MM.1S (cell line): ENCODE measurements around the gene FUT8.

ENCODE experiments used
- DNase-seq: peaks from one replicate; pipeline ENCODE4 v3.0.0-alpha.2; 2015
- H2AFZ ChIP-seq: fragments of 300-600 bp; sonication (generic); 2 replicates; pipeline ENCODE4 v1.6.0; 2016; ENCODE audit warnings: antibody characterized with exemption, low read length
- H3F3A ChIP-seq: fragments of 300-600 bp; sonication (generic); 2 replicates; pipeline ENCODE4 v1.6.1; 2016; ENCODE audit warnings: mild to moderate bottlenecking, antibody characterized with exemption, low read length, moderate library complexity, mixed read lengths; ENCODE audit not compliant: insufficient read depth
- H3K27ac ChIP-seq: fragments of 300-600 bp; sonication (generic); 2 replicates; pipeline ENCODE4 v1.5.1; 2016; ENCODE audit warnings: mild to moderate bottlenecking, low read length
- H3K27me3 ChIP-seq: fragments of 300-600 bp; sonication (generic); replicated peaks from 2 replicates; pipeline ENCODE4 v1.6.0; 2016; ENCODE audit warnings: low read length; ENCODE audit not compliant: insufficient read depth
- H3K36me3 ChIP-seq: fragments of 300-600 bp; sonication (generic); replicated peaks from 2 replicates; pipeline ENCODE4 v1.6.1; 2016; ENCODE audit warnings: mild to moderate bottlenecking, low read length, mixed read lengths; ENCODE audit not compliant: insufficient read depth
- H3K4me1 ChIP-seq: fragments of 300-600 bp; sonication (generic); 2 replicates; pipeline ENCODE4 v1.6.1; 2016; ENCODE audit warnings: low read length, mixed read lengths
- H3K4me2 ChIP-seq: fragments of 300-600 bp; sonication (generic); 2 replicates; pipeline ENCODE4 v1.6.0; 2016; ENCODE audit warnings: low read depth, low read length
- H3K4me3 ChIP-seq: fragments of 300-600 bp; sonication (generic); 2 replicates; pipeline ENCODE4 v1.5.1; 2016; ENCODE audit warnings: low read length, mixed read lengths
- H3K79me2 ChIP-seq: fragments of 300-600 bp; sonication (generic); 2 replicates; pipeline ENCODE4 v1.6.1; 2016; ENCODE audit warnings: mixed run types, low read length, mixed read lengths
- H3K9ac ChIP-seq: fragments of 300-600 bp; sonication (generic); 2 replicates; pipeline ENCODE4 v1.6.1; 2016; ENCODE audit warnings: low read length, mixed read lengths
- H3K9me2 ChIP-seq: fragments of 300-600 bp; sonication (generic); replicated peaks from 2 replicates; pipeline ENCODE4 v1.6.1; 2016; ENCODE audit warnings: mild to moderate bottlenecking, low read length, mixed read lengths; ENCODE audit not compliant: insufficient read depth
- H3K9me3 ChIP-seq: fragments of 300-600 bp; sonication (generic); replicated peaks from 2 replicates; pipeline ENCODE4 v1.6.1; 2016; ENCODE audit warnings: mild to moderate bottlenecking, low read length, mixed read lengths; ENCODE audit not compliant: insufficient read depth
- H4K20me1 ChIP-seq: fragments of 300-600 bp; sonication (generic); 2 replicates; pipeline ENCODE4 v1.6.1; 2016; ENCODE audit warnings: mild to moderate bottlenecking, low read length, moderate library complexity, mixed read lengths; ENCODE audit not compliant: insufficient read depth
- EZH2 ChIP-seq: fragments of 300-600 bp; sonication (generic); optimal IDR thresholded peaks from 2 replicates; pipeline ENCODE3; 2017; ENCODE audit warnings: low read depth, mild to moderate bottlenecking, antibody characterized with exemption, low read length, mixed read lengths
- EZH2phosphoT487 ChIP-seq: fragments of 300-600 bp; sonication (generic); IDR thresholded peaks from 2 replicates; pipeline ENCODE4 v1.6.1; 2018; ENCODE audit warnings: antibody characterized with exemption, low read length
- TF ChIP-seq, protein P1 (sequence below): fragments of 300-600 bp; sonication (generic); IDR thresholded peaks from 2 replicates; pipeline ENCODE4 v1.5.1; 2016; ENCODE audit warnings: antibody characterized with exemption, low read length, mixed read lengths

The FUT8 gene

DNA sequence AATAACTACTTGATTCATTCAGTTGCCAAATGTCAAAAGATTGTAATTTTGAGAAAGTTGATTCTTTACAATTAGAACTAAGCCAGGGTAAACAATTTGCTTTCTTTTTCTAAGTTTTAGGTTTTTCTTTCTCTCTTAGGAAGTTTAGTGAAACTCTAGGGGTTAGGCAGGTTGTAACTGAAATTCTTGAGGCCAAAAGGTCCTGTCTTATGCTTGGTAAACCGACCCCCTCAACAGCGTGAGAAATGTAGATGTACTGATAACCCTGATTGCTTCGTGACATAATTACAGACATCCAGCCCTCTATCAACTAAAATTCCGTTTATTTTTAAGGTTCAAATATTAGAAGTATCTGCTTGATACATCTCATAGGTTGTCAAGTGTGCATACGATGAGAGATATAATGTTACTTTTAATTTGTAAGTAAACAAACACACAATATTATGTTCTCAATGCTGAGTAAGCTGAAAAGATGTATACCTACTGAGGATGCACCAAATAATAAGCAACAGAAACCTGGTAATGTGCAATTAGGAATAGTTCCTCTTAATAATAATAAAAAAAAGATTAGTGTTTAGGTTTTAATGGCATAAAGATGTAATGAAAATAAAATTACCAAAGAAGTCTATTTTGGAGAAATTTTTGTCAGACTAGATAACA is 7.2 kb downstream of the FUT8 start:
- Histone ChIP-seq H3K4me1 (no peaks in the 10 kb centered on the region), H4K20me1 (no peaks in the 10 kb centered on the region), H3K79me2 (peaks cover 57% of the 10 kb centered on the region), H3K36me3 (no peaks in the 10 kb centered on the region), H3F3A (no peaks in the 10 kb centered on the region), H3K9ac (no peak overlapping the region), H3K9me2 (no peaks in the 10 kb centered on the region), H3K27me3 (no peaks in the 10 kb centered on the region), H3K4me2 (no peak overlapping the region), H3K9me3 (no peaks in the 10 kb centered on the region), H3K27ac (no peak overlapping the region), H2AFZ (no peak overlapping the region), H3K4me3 (no peak overlapping the region)
- TF ChIP-seq, protein P1, sequence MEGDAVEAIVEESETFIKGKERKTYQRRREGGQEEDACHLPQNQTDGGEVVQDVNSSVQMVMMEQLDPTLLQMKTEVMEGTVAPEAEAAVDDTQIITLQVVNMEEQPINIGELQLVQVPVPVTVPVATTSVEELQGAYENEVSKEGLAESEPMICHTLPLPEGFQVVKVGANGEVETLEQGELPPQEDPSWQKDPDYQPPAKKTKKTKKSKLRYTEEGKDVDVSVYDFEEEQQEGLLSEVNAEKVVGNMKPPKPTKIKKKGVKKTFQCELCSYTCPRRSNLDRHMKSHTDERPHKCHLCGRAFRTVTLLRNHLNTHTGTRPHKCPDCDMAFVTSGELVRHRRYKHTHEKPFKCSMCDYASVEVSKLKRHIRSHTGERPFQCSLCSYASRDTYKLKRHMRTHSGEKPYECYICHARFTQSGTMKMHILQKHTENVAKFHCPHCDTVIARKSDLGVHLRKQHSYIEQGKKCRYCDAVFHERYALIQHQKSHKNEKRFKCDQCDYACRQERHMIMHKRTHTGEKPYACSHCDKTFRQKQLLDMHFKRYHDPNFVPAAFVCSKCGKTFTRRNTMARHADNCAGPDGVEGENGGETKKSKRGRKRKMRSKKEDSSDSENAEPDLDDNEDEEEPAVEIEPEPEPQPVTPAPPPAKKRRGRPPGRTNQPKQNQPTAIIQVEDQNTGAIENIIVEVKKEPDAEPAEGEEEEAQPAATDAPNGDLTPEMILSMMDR, result no peak
- TF ChIP-seq EZH2phosphoT487 (no peak), EZH2 (no peak)
- no peak for DNase-seq

DNA sequence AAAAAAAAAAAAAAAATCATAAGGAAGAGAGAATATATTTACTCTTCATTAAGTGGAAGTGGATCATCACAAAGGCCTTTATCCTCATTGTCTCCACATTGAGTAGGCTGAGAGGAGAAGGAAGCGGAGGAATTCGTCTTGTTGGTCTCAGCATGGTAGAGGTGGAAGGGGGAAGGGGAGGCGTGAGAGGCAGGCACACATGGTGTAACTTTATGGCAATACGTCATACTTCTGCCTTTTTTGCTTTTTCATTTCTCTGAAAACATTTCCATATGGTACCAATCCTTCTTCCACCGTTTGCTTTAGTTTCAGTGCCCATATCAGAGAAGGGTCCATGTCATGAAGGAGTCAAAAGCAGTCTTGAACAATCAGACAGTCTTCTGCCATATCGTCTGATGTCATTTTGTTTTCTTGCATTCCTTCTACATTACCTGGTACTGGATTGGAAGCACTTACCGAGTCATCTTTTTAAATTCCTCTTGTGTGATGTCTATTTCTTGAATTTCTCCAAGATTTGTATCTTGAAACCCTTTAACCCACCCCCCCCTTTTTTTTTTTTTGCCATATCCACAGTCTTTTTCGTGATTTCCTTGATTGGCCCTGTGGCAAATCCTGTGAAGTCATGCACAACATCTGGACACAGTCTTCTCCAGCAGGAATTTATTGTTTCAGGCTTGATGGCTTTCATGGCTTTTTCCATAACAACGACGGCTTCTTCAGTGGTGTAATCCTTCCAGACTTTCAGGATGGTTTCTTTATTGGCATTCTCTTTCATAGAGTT is 8.9 kb downstream of the FUT8 start:
- Histone ChIP-seq H3K4me3 (no peak overlapping the region), H3K36me3 (no peaks in the 10 kb centered on the region), H3K27ac (no peak overlapping the region), H3K9ac (no peak overlapping the region), H3K9me2 (no peaks in the 10 kb centered on the region), H3K27me3 (no peaks in the 10 kb centered on the region), H3K4me2 (no peak overlapping the region), H4K20me1 (no peaks in the 10 kb centered on the region), H3K79me2 (peaks cover 44% of the 10 kb centered on the region), H3K4me1 (no peaks in the 10 kb centered on the region), H2AFZ (no peak overlapping the region), H3K9me3 (no peaks in the 10 kb centered on the region), H3F3A (no peaks in the 10 kb centered on the region)
- DNase-seq, result no peak
- TF ChIP-seq, protein P1, result no peak
- TF ChIP-seq EZH2phosphoT487 (no peak), EZH2 (no peak)

DNA sequence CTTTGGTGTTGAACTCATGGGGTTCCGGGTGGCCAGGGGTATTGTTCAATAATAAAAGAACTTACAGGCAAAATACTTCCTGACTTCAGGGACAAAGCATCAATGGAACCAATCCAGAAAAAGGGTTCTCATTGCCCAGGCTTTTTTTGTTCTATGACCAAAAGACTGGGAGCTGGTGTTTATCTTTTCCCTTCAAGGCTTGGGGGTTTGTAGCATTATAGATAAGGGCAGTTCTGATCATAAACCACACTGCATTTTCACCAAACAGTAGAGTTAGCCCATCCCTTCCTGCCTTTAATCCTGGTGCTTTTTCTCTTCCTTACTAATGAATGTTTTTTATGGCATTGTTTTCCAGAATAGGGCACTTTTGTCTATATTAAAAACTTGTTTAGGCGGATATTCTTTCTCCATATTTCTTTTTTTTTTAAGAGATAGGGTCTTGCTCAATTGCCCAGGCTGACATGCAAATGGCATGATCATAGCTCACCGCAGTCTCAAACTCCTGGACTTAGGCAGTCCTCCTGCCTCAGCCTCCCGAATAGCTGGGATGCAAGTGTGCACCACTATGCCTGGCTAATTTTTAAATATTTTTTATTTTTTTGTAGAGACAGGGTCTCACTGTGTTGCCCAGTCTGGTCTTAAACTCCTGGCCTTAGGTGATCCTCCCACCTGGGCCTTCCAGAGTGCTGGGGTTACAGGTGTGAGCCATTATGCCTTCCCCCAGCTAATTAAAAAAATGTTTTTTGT is 9.7 kb downstream of the FUT8 start:
- Histone ChIP-seq H2AFZ (no peak overlapping the region), H4K20me1 (no peaks in the 10 kb centered on the region), H3K9me3 (no peaks in the 10 kb centered on the region), H3K9ac (no peak overlapping the region), H3K4me1 (no peaks in the 10 kb centered on the region), H3K27ac (no peak overlapping the region), H3K4me3 (no peak overlapping the region), H3K9me2 (no peaks in the 10 kb centered on the region), H3K27me3 (no peaks in the 10 kb centered on the region), H3F3A (no peaks in the 10 kb centered on the region), H3K36me3 (no peaks in the 10 kb centered on the region), H3K79me2 (peaks cover 39% of the 10 kb centered on the region), H3K4me2 (no peak overlapping the region)
- TF ChIP-seq, protein P1, result no peak
- TF ChIP-seq EZH2phosphoT487 (no peak), EZH2 (no peak)
- no peak for DNase-seq
